A549 (cell line): ENCODE results near the gene ATP2C1. TPM values are rescaled to one million over a fixed set of nuclear protein-coding genes. Genes with fewer than 3 reads are reported as not detected.

Experiments
- ATAC-seq, 2 experiments: fragments of 200-7000 bp in 1 of 2; fragments of >200 bp in 1 of 2; cut with Nextera tagmentation in 1 of 2; cut with Tn5 transposase in 1 of 2; 3 replicates each; pipeline versions ENCODE4 v1.8.0 to v1.9.1; 2018 to 2020; ENCODE audit warnings: mild to moderate bottlenecking in 1 of 2, moderate library complexity in 1 of 2
- CTCF ChIA-PET: fragments of 300-600 bp; sonication (Branson Sonifier 250); formaldehyde crosslinking; extraction: SDS; loops from one replicate; lab custom pipeline; 2021; ENCODE audit warnings: antibody characterized with exemption, inconsistent platforms; lab: Yijun Ruan, JAX
- POLR2A ChIA-PET: fragments of 350-600 bp; formaldehyde crosslinking; extraction: SDS; loops from one replicate; lab custom pipeline; 2021; ENCODE audit warnings: antibody characterized with exemption, inconsistent platforms; lab: Yijun Ruan, JAX
- DNase-seq, 2 experiments: peaks; one replicate each; pipeline versions ENCODE4 v3.0.0 to v3.0.0-alpha.2; 2011 to 2016; ENCODE audit warnings: low read depth in 1 of 2, low spot score in 1 of 2
- FAIRE-seq: peaks from 2 replicates; lab custom pipeline; 2011; peaks lifted over from hg19 to GRCh38; lab: Jason Lieb, UNC
- H3K27ac ChIP-seq, 2 experiments: fragments of >200 bp; sonication (Bioruptor Twin); formaldehyde crosslinking; 3 replicates each; pipeline ENCODE4 v1.5.1; 2016 to 2017
- H3K4me1 ChIP-seq: fragments of >200 bp; sonication (Bioruptor Twin); formaldehyde crosslinking; 3 replicates; pipeline ENCODE4 v1.6.1; 2016
- H3K4me2 ChIP-seq: fragments of >200 bp; sonication (Bioruptor Twin); formaldehyde crosslinking; 3 replicates; pipeline ENCODE4 v1.6.1; 2016
- H3K4me3 ChIP-seq: fragments of >200 bp; sonication (Bioruptor Twin); formaldehyde crosslinking; 3 replicates; pipeline ENCODE4 v1.5.1; 2016
- H3K9me3 ChIP-seq: fragments of >200 bp; sonication (Bioruptor Twin); formaldehyde crosslinking; 3 replicates; pipeline ENCODE4 v1.6.1; 2016
- ATOH8 ChIP-seq: fragments of 250-450 bp; sonication (Bioruptor Pico); IDR thresholded peaks from 2 replicates; pipeline ENCODE4 v1.5.0; 2020; ENCODE audit warnings: low read depth, mild to moderate bottlenecking, moderate library complexity
- BCL3 ChIP-seq: fragments of >200 bp; sonication (Bioruptor Twin); formaldehyde crosslinking; IDR thresholded peaks from 3 replicates; pipeline ENCODE4 v1.6.1; 2016
- BHLHE40 ChIP-seq: IDR thresholded peaks from 2 replicates; pipeline ENCODE4 v1.6.1; 2012; ENCODE audit warnings: low read depth, low read length, inconsistent platforms
- CBX8 ChIP-seq: fragments of 200-600 bp; sonication (generic); IDR thresholded peaks from 2 replicates; pipeline ENCODE4 v1.6.1; 2016
- CEBPB ChIP-seq, 2 experiments: fragments of >200 bp in 1 of 2; sonication (Bioruptor Twin) in 1 of 2; formaldehyde crosslinking in 1 of 2; IDR thresholded peaks; 2 replicates each; pipeline ENCODE4 v1.6.1; 2012 to 2016
- CHD2 ChIP-seq: fragments of 150-350 bp; IDR thresholded peaks from 2 replicates; pipeline ENCODE4 v1.6.1; 2014; ENCODE audit warnings: low read length; ENCODE audit not compliant: partially characterized antibody
- E2F6 ChIP-seq: IDR thresholded peaks from 2 replicates; pipeline ENCODE4 v1.6.1; 2012; ENCODE audit warnings: low read depth, borderline replicate concordance
- ELK1 ChIP-seq: fragments of 150-350 bp; IDR thresholded peaks from 2 replicates; pipeline ENCODE4 v1.6.1; 2014; ENCODE audit warnings: low read depth, mild to moderate bottlenecking, low read length
- EP300 ChIP-seq, 2 experiments: fragments of >200 bp; sonication (Bioruptor Twin); formaldehyde crosslinking; IDR thresholded peaks; 2 replicates in 1 of 2; 3 replicates in 1 of 2; pipeline ENCODE4 v1.6.1; 2016 to 2017
- ESRRA ChIP-seq: fragments of 150-350 bp; IDR thresholded peaks from 2 replicates; pipeline ENCODE4 v1.6.1; 2014; ENCODE audit warnings: mild to moderate bottlenecking, low read length, borderline replicate concordance
- FOXS1 ChIP-seq: fragments of 250-450 bp; sonication (Bioruptor Pico); IDR thresholded peaks from 2 replicates; pipeline ENCODE4 v1.5.0; 2020; ENCODE audit warnings: mild to moderate bottlenecking, moderate library complexity
- GATA3 ChIP-seq: IDR thresholded peaks from 2 replicates; pipeline ENCODE4 v1.6.1; 2012; ENCODE audit warnings: borderline replicate concordance
- HDAC2 ChIP-seq: fragments of 200-600 bp; sonication (generic); IDR thresholded peaks from 2 replicates; pipeline ENCODE4 v1.6.1; 2016
- HES2 ChIP-seq: fragments of >200 bp; sonication (Bioruptor Twin); formaldehyde crosslinking; IDR thresholded peaks from 2 replicates; pipeline ENCODE4 v1.6.1; 2016
- HEYL ChIP-seq: fragments of 250-450 bp; sonication (Bioruptor Pico); IDR thresholded peaks from 2 replicates; pipeline ENCODE4 v1.8.0; 2021; ENCODE audit warnings: mild to moderate bottlenecking, moderate library complexity
- HOXA7 ChIP-seq: fragments of 250-450 bp; sonication (Bioruptor Pico); IDR thresholded peaks from 2 replicates; pipeline ENCODE4 v1.5.0; 2020; ENCODE audit warnings: mild to moderate bottlenecking, moderate library complexity
- HOXB5 ChIP-seq: fragments of 250-450 bp; sonication (Bioruptor Pico); IDR thresholded peaks from 2 replicates; pipeline ENCODE4 v1.5.0; 2020; ENCODE audit warnings: mild to moderate bottlenecking, moderate library complexity
- JUN ChIP-seq, 2 experiments: fragments of >200 bp; sonication (Bioruptor Twin); formaldehyde crosslinking; IDR thresholded peaks; 2 replicates in 1 of 2; 3 replicates in 1 of 2; pipeline ENCODE4 v1.6.1; 2016 to 2017
- JUNB ChIP-seq: fragments of >200 bp; sonication (Bioruptor Twin); formaldehyde crosslinking; IDR thresholded peaks from 2 replicates; pipeline ENCODE4 v1.6.1; 2016
- MAZ ChIP-seq: fragments of 150-350 bp; IDR thresholded peaks from 2 replicates; pipeline ENCODE4 v1.6.1; 2014; ENCODE audit warnings: antibody characterized with exemption, low read depth, low read length, borderline replicate concordance
- PHF8 ChIP-seq: fragments of 200-600 bp; sonication (generic); IDR thresholded peaks from 2 replicates; pipeline ENCODE4 v1.6.1; 2016; ENCODE audit warnings: low read depth, mild to moderate bottlenecking, antibody characterized with exemption, moderate library complexity, borderline replicate concordance
- RCOR1 ChIP-seq: fragments of 150-350 bp; IDR thresholded peaks from 2 replicates; pipeline ENCODE4 v1.6.1; 2014; ENCODE audit warnings: antibody characterized with exemption, low read length, low read depth
- RFX5 ChIP-seq: fragments of 450-650 bp; IDR thresholded peaks from 2 replicates; pipeline ENCODE4 v1.7.1; 2014; ENCODE audit warnings: antibody characterized with exemption, mild to moderate bottlenecking, moderate library complexity
- SMC3 ChIP-seq: fragments of >200 bp; sonication (Bioruptor Twin); formaldehyde crosslinking; IDR thresholded peaks from 3 replicates; pipeline ENCODE4 v1.6.1; 2018; ENCODE audit warnings: inconsistent platforms
- SREBF2 ChIP-seq: fragments of 450-650 bp; IDR thresholded peaks from 2 replicates; pipeline ENCODE4 v1.6.1; 2014; ENCODE audit warnings: mild to moderate bottlenecking, moderate library complexity
- TFCP2L1 ChIP-seq: fragments of 250-450 bp; sonication (Bioruptor Pico); IDR thresholded peaks from 2 replicates; pipeline ENCODE4 v1.5.0; 2021; ENCODE audit warnings: mild to moderate bottlenecking
- USF2 ChIP-seq: fragments of 450-650 bp; IDR thresholded peaks from 2 replicates; pipeline ENCODE4 v1.6.1; 2014; ENCODE audit warnings: antibody characterized with exemption
- ZFP36 ChIP-seq: fragments of 450-650 bp; IDR thresholded peaks from 2 replicates; pipeline ENCODE4 v1.6.1; 2014; ENCODE audit warnings: borderline replicate concordance; ENCODE audit not compliant: partially characterized antibody
- ZSCAN20 ChIP-seq: fragments of 250-450 bp; sonication (Bioruptor Pico); IDR thresholded peaks from 2 replicates; pipeline ENCODE4 v1.8.0; 2022; ENCODE audit warnings: mild to moderate bottlenecking, moderate library complexity
- WGBS: methylation state at CpG from one replicate; pipeline ENCODE4 v1.1.6; 2017; ENCODE audit errors: missing lambda C conversion rate; 5-methylcytosine and 5-hydroxymethylcytosine counted together
- polyA plus RNA-seq, 4 experiments: library from polyadenylated mRNA; depleted of rRNA in 3 of 4; stranded (reverse); fragments of >200 nt; fragmentation: RNase III in 1 of 4; extraction: RNeasy Plus Mini Kit Qiagen cat#74134 plus additional on column Dnase treatment in 1 of 4; gene quantifications; 2 replicates in 3 of 4; 3 replicates in 1 of 4; pipeline ENCODE4 v1.2.3, GENCODE V29; 2011 to 2017

ATP2C1 gene
- polyA plus RNA-seq, 2 of the 4 experiments (the other 2 are of a cell fraction): 48.1 to 74.3 TPM

GRCh38 chr3:130973406-130973805 is 79.5 kb downstream of the ATP2C1 start:
- no peak for TF ChIP-seq RFX5
- TF ChIP-seq PHF8: no peak
- no peak for TF ChIP-seq FOXS1 (CRISPR knock-in tag)
- no peak for TF ChIP-seq HDAC2
- TF ChIP-seq ESRRA: no peak
- TF ChIP-seq JUNB: no peak
- TF ChIP-seq HES2: no peak
- no peak for TF ChIP-seq SREBF2
- no peak for TF ChIP-seq USF2
- POLR2A ChIA-PET: no interaction called here
- H3K9me3 ChIP-seq: no peaks in the 10 kb centered on the region
- no peak overlapping the region for H3K27ac ChIP-seq
- DNase-seq: no peak
- no peak for ATAC-seq
- no peaks in the 10 kb centered on the region; the same call in 2 of the 3 replicates for H3K4me1 ChIP-seq
- H3K4me2 ChIP-seq: no peak overlapping the region
- 98% methylated on average over 5 of the region's 5 CpGs for WGBS
- no peak overlapping the region for H3K4me3 ChIP-seq
- CTCF ChIA-PET: no interaction called here
- no peak for FAIRE-seq

GRCh38 chr3:130974201-130974600 is 80.3 kb downstream of the ATP2C1 start:
- ChIA-PET POLR2A (no interaction called here), CTCF (no interaction called here)
- Histone ChIP-seq H3K27ac (no peak overlapping the region), H3K4me1 (no peaks in the 10 kb centered on the region; the same call in 2 of the 3 replicates), H3K4me2 (no peak overlapping the region), H3K9me3 (no peaks in the 10 kb centered on the region), H3K4me3 (no peak overlapping the region)
- no peak for TF ChIP-seq HEYL (CRISPR knock-in tag)
- TF ChIP-seq BCL3: no peak
- no peak for TF ChIP-seq CBX8
- TF ChIP-seq MAZ: no peak
- no peak for TF ChIP-seq CHD2
- TF ChIP-seq ZFP36: no peak
- no peak for TF ChIP-seq HOXA7 (CRISPR knock-in tag)
- no peak for TF ChIP-seq TFCP2L1 (CRISPR knock-in tag)
- TF ChIP-seq ZSCAN20 (CRISPR knock-in tag): no peak
- ATAC-seq: no peak
- no peak for FAIRE-seq
- WGBS: 100% methylated on average over 2 of the region's 2 CpGs
- no peak for DNase-seq

- FAIRE-seq (no peak), DNase-seq (no peak), ATAC-seq (no peak)
- POLR2A ChIA-PET: no interaction called here
- Histone ChIP-seq H3K9me3 (no peaks in the 10 kb centered on the region), H3K4me1 (no peaks in the 10 kb centered on the region; the same call in 2 of the 3 replicates), H3K4me3 (no peak overlapping the region), H3K4me2 (no peak overlapping the region), H3K27ac (no peak overlapping the region)
- 88% methylated on average over 3 of the region's 3 CpGs for WGBS
- CTCF ChIA-PET: interaction anchor here (1.0 kb wide), 1 partner anchor 17 kb away, joined by 4 read pairs; no protein-coding TSS in a partner anchor
- no peak for TF ChIP-seq HOXB5 (CRISPR knock-in tag)
- TF ChIP-seq ELK1: no peak
- no peak for TF ChIP-seq SMC3
- no peak for TF ChIP-seq EP300 (IDR thresholded peaks at IDR 0.05)
- TF ChIP-seq USF2: no peak
- no peak for TF ChIP-seq HES2
- TF ChIP-seq E2F6: no peak
- no peak for TF ChIP-seq HOXA7 (CRISPR knock-in tag)
- TF ChIP-seq RFX5: no peak
- TF ChIP-seq RCOR1: no peak
- TF ChIP-seq BHLHE40: no peak
- no peak for TF ChIP-seq JUN (IDR thresholded peaks at IDR 0.05)
- TF ChIP-seq GATA3: no peak
- no peak for TF ChIP-seq HDAC2
- no peak for TF ChIP-seq ATOH8
- TF ChIP-seq PHF8: no peak
- TF ChIP-seq CEBPB (IDR thresholded peaks at IDR 0.05): no peak
Measured at GRCh38 chr3:130975251-130975650, 81.4 kb downstream of the ATP2C1 start.
